HG02610 (cell line): Measurements from ENCODE around the gene SYT14.
"Not testable (repeated sequence)": the region's sequence is repeated elsewhere in the genome, so short reads cannot be mapped to it uniquely, and the experiment has no call there.

Experiments
- ATAC-seq: cut with Tn5 transposase; IDR thresholded peaks from one replicate; pipeline ENCODE4 v1.9.1; 2021; ENCODE audit warnings: mild to moderate bottlenecking, moderate library complexity; ENCODE audit not compliant: unreplicated experiment

Gene SYT14

DNA sequence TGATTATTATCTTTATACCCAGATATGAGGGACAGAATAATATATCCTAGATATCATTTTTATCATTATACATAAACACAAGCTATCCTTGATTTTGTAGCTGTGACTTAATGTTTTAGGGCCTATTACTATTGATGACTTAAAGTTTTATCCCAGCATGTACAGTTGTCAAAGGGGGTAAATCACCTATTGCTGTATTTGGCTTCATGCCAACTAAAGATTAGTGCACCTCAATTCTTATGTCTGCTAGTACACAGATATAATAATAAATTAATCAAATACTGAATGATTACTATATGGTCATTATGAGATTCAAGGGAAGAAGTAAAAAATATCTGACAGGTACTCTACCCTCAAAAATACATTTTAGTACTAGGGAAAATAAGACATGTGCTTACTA, 84.0 kb downstream of the SYT14 start:
- ATAC-seq, result no peak

DNA sequence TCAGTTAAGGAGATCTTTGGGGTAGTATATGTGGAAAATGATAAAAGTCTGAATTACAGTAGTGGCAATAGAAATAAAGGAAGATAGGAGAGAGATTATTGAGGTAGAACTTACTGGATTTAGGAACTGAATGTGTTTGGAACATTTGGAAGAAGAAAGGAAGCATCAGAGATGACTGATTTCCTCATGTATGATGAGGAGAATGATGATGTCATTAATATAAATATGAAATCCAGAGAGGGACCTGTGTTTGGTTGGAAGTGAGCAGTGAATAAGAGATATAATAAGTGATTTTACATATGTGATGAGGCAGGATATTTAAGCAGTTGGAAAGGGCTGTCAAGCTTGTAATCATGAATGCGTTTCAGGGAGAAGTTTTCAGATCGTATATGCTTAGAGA, 86.3 kb downstream of the SYT14 start:
- no peak for ATAC-seq

DNA sequence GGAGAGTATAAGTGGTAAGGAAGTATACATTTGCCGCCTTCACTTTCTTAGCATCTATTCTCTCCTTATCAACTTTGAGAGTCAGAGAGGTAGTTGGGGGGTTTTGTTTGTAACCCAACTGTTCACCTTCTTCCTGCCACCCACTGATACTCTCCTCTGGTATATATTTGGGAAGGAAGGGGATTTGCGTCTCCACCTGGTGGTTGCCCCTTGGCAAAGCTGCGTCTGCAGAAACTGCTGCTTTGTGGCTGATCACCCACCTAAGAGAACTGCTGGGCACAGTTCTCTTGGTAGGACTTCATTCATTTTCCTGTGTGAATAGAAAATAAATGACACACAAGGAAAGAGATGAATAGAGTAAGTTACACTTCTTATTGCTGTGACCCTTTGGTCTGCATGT, 87.0 kb downstream of the SYT14 start:
- ATAC-seq, result no peak

DNA sequence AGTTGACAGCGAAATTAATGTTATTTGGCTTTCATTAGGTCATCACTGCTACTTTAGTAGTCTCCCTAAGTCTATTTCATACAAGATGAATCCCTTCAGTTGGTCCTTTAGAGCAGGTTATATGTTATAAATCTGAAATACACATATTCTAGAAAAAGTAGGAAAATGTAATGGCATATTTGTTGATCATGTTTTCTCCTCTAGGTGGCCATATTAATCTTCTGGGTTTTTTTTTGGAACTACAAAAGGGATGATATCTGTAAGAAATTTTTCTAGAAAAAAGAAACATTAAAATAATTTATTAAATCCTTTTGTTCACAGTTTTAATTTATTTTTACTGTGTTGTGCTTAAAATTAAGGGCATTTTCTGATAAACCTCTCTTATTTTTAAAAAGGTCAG, 87.9 kb downstream of the SYT14 start:
- ATAC-seq, result no peak

DNA sequence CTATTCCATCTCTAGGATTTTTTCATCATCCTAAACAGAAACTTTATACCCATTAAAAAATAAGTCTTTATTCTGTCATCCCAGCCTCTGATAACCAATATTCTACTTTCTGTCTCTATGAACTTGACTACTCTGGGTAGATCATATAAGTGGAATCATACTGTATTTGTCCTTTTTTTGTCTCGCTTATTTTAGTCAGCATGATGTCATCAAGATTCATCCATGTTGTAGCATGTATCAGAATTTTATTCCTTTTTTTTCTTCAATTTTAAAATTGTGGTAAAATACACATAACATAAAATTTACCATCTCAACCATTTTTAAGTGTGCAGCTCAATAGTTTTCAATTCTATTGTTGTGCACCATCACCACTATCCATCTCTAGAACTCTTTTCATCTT, 90.0 kb downstream of the SYT14 start:
- ATAC-seq, result no peak

DNA sequence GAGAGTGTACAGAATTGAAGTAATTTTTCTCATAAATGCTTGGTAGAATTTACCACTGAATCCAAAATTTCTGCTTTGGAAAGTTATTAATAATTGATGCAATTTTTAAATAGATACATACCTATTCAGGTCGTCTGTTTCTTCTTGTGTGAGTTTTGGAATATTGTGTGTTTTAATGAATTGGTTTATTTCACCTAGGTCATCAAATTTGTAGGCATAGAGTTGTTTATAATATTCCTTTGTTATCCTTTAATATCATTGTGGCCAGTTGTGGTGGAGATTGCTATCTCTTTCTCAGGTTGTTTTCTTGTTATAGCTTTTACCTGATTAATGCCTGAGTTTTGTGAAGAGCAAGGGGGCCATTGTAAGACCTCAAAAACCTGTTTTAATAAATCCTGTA, 93.5 kb downstream of the SYT14 start:
- ATAC-seq, result no peak

DNA sequence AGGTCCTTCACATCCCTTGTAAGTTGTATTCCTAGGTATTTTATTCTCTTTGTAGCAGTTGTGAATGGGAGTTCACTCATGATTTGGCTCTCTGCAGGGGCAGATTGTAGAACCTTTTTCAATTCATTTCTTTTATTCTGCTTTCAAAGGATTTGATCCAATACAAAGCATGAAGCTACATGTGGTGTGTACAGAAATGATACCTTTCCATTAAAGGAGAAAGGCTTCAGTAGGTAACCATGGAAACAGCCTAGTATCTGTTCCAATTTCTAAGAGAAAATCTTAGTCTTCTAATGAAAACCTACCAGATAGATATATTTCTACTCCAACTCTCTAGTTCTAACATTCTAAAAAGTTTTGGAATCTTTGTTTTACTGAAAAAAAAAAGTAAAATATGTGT, 105.0 kb downstream of the SYT14 start:
- no peak for ATAC-seq

DNA sequence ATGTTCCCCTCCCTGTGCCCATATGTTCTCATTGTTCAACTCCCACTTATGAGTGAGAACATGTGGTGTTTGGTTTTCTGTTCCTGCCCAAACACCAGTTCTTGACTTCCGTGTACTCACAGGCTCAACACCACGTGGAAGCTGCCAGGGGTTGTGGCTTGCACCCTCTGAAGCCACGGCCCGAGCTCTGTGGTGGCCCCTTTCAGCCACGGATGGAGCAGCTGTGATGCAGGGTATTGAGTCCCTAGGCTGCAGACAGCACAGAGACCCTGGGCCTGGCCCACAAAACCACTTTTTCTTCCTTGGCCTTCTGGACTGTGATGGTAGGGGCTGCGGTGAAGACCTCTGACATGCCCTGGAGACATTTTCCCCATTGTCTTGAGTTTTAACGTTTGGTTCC, 111.6 kb downstream of the SYT14 start:
- no peak for ATAC-seq

DNA sequence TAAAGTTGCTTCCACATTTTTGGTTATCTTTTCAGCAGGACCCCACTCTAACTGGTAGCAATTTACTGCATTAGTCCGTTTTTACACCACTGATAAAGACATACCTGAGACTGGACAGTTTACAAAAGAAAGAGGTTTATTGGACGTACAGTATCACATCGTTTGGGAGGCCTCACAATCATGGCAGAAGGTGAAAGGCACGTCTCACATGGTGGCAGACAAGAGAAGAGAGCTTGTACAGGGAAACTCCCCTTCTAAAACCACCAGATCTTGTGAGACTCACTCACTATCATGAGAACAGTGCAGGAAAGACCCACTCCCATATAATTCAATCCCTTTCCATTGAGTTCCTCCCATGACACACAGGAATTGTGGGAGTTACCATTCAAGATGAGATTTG, 112.5 kb downstream of the SYT14 start:
- ATAC-seq, result not testable (repeated sequence)

DNA sequence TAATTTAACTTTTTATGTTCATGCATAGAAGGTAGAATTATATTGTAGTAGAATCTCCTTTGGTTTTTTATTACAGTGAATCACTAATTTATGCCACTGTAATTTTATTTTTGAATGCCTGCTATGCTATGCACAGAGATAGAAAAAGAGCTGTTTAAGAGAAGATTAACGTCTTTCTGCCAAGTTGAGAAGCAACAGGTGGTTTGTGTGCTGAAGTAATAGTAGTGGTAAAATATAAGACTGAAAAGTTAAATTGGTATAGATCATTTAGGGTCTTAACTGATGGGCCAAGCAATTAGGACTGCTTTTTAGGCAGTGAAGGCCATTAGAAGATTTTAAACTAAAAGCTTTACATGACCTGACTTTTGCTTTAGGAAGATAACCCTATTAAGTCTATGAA, 115.1 kb downstream of the SYT14 start:
- ATAC-seq, result no peak

DNA sequence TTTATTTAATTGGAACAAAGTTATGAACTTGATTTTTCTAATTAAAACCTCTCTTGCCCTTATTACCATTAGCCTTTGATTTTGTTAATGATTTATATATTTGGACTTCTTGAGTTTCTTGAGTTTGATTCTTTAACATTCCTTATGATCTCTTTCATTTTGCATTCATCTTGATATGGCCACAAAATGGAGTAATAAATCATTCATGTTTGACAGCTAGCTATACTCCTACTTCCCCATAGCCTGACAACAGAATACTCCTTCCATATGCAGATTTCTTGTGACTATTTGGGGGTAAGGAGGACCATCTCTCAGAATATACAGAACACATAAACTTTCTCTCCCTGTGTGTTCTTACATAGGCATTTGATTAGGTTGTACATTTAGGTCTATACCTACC, 119.6 kb downstream of the SYT14 start:
- no peak for ATAC-seq

DNA sequence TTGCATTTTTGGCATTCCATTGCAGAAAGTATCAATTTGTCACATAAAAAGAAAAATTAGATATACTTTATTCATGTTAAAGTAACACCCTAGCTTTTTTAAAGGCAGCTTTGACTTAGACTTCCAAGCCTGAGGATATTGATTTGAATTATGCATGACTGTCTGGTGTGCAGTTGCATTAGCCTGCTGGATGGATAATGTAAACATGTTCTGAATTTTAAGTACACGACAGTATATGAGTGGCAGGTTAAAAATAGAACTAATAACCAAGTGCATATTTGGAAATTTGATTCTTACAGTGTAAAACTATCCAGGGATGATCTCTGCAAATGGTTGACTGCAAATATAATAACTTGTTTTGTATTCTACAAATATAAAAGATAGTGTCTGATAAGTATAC, 124.0 kb downstream of the SYT14 start:
- ATAC-seq, result no peak

DNA sequence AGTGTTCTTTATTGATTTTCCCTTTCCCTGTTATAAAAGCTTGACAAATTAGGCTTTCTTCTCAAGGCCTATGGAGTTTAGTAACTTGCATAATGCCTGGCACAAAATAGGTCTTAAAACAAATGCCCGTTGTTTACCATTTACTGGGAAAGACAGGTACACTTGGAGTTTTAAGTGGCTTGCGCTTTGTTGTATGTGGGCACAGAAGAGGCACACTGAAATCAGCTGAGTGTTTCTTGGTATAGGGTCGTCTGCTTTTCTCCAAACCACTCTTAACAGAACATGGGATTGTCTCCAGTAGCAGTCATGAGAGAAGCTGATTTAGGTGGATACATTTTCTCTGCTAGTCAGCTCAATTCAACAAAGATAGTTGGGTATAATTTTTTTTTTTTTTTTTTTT, 132.5 kb downstream of the SYT14 start:
- no peak for ATAC-seq

DNA sequence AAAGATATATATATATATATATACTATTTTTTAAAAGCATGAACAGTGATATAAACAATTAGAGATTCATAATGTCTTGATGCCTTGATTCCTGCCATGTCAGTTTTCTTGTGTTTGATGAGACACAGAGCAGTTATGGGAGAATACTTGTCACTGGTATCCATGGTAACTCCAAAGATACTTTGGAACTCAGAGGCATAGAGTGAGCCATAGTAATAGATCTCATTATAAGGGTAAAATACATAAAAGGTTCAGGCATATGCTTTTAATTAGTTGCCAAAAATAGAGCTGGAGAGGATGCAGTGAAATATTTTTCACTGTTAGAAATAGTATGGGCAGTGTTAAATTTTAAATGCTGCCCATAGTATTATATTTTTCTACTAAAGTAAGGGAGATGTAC, 134.1 kb downstream of the SYT14 start:
- no peak for ATAC-seq

DNA sequence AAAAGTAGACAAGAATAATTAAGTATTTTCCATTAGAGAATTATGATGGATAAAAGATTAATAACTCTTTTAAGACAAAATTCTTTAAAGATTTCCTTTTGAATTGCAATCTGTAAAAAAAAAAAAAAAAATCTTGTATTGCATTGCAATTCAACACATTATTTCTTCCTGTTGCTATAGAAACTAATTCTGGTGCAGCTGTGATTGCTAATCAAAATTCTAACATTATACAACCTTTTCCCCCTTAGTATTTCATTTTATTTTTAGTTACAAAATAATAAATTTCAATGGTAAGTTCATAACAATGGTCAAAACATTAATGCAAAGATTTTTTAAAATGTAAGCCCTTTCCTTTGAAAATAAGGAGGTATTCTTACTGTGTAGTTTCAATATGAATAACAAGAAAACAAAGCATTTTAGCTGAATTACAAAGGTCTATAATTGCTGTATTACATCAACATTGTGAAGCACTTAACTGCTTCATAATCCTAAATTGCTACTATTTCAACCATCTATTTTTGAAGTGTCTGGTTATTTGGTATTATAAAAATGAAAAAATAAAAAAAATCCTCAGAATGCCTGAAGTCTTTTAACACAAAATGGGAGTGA, 135.0 kb downstream of the SYT14 start:
- no peak for ATAC-seq

DNA sequence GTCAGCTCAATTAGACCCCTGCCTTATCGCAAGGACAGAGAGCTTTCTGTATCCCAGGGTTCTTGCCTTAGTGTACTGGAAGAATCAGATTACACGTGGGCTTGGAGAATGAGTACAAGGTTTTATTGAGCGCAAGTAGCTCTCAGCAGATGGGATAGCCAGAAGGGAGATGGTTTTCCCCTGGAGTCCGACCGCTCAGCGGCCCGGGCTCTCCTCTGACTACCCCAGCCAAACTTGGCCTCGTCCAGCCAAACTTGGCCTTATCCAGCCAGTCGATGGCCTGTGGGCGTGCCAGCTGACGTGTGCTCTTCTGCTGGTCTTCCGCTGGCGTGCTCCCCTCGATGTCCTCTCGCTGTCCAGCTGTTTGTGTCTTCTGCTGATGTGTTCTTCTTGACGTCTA, 136.9 kb downstream of the SYT14 start:
- ATAC-seq, result no peak

DNA sequence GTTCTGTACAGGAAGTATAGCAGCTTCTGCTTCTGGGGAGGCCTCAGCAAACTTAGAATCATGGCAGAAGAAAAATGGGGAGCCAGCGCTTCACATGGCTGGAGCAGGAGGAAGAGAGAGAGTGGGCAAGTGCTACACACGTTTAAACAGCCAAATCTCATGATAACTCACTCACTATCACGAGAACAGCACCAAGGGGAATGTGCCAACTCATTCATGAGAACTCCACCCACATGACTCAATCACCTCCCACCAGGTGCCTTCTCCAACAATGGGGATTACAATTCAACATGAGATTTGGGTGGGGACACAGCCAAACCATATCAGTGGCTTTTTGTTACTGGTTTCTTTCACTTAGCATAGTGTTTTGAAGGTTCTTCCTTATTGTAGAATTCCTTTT, 138.6 kb downstream of the SYT14 start:
- ATAC-seq, result no peak

DNA sequence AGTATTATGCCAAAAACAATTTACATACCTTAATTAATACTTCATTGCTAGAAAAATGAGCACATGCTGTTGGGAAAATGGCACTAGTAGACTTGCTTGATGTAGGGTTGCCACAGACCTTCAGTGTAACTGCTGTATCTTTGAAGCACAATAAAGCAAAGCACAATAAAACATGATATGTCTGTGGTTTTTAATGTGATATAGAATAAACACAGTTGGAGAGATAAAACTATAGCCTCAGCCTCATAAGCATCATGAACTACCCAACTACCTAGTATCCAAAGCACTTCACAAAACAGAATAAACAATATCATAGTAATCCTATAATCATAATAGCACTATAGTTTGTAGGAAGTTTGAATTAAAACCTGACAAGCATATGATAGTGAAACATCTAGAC, 143.5 kb downstream of the SYT14 start:
- ATAC-seq, result no peak

DNA sequence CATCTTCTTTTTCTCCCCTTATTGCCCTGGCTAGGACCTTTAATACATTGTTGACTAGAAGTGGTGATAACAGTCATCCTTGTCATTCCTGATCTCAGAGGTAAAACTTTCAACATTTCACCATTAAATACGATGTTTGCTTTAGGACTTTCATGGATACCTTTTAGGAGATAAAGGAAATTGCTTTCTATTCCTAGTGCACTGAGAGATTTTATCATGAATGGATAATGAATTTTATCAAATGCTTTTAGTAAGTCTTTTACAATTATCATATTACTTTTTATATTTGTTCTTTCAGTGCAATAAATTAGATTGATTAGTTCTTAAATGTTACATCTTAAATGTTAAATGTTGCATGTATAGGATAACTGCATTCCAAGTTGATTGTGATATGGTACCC, 147.3 kb downstream of the SYT14 start:
- no peak for ATAC-seq

DNA sequence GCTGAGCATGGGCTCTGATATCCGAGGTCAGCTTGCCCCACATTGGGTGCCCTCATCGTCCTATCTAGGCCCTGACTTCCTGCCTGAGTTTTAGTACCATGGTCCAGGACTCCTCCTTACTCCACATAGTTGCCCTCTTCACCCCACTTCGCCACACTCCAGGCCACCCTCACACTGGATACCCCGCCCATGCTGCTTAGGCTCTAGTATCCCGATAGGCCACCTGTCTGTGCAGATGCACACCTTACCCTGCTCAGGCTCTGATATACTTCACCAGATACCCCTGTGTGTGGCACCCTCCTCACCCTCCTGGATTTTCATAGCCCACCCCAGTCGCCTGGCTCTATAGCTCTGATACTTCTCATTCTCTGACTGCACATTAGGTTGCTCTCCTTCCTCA, 149.0 kb downstream of the SYT14 start:
- ATAC-seq, result no peak

DNA sequence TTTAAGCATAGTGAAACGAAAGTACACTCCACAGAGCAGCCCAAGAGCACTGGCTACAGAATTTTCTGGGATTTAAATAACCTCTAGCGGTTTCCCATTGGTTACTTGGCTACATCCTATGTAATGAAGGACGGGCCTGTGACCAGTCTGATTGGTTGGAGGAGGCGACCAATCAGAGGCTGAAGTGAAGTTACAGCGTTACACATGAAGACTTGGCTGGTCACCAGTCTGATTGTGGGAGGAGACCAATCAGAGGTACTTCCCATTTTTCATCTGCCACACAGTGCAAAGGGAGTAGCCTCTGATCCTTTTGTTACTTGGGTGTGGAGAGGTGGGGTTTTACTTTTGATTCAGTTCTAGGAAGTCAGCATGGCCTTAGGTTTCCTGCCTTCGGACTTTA, 151.8 kb downstream of the SYT14 start:
- ATAC-seq, result no peak

DNA sequence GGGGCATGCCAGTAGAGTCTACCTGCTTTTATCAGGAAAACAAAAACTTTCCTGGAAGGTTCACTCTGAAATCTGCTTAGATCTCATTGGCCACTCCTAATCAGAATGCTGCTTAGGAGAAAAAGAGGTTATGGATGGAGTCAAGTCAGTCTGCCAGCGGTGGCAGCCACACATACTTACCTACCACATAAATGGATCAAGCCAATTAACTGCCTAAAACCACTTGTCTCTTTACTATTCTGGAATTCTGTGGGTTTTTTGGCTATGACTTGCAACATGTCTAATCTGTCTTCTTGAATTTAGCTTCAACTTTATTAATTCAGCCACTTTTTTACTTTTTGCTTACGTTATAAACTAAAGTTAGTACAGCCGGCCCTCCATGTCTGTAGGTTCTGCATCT, 154.3 kb downstream of the SYT14 start:
- no peak for ATAC-seq

DNA sequence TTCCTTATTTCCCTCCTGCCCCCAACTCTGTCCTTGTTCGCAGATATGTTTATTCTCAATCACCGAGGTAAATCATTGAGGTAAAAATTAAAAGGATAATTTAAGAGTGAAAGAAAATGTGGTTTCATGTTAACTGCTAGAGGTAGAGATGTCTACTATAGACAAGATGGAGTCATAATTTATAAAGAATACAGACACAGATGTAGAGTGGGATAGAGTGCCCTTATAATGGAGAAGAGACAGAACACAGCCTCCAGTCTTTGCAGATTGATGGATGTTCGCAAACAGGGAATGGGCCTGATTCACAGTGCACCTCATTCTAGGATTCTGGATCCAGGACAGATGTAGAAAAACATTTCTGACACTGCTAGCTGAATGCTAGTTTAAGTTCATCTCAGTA, 155.4 kb downstream of the SYT14 start:
- no peak for ATAC-seq

DNA sequence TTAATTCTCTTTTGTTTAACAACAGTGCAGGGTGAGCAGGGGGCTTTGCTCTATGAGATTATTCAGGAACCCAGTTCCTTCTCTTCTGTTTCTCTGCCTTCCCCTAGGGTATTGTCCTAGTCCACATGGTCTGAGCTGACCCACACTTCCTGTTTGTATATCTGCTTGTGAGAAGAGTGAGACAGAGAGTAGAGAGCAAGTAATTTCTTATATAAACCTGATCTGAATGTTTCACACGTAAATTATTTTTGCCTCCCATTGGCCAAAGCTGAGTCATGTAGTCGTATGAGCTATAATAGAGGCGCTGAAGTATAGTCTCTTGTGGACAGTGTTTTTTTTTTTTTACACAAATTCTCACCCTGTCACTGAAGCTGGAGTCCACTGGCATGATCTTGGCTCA, 160.3 kb downstream of the SYT14 start:
- ATAC-seq, result no peak
